ENCODE measurements around the gene TAC4. TPM values are rescaled to one million over a fixed set of nuclear protein-coding genes. Genes with fewer than 3 reads are reported as not detected.

Gene TAC4
- total and polyA plus RNA-seq, 2 donors (not counting 1 experiment from before 2014, with no cell fraction given), result not detected

DNA sequence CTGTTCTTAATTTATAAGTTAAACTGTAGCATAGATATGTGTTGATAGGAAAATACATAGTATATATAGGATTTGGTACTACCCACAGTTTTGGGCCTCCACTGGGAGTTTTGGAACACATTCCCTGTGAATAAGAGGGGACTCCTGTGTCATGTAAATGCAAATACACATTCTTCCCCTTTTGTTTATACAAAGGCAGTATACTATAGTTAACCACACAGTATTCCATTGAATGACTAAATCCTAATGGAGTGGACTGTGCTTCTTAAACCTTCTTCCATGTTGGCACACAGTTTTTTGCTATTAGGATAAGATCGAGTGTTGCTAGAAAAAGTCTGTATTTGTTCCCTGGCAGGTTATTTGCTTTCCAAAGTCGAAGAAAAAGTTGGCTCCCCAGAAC, 22.2 kb downstream of the TAC4 start:
- no peak for DNase-seq
- no peak for TF ChIP-seq EZH2 (IDR thresholded peaks at IDR 0.05; ENCODE audit: borderline replicate concordance, insufficient read depth, low read depth, low read length, poor library complexity, severe bottlenecking)
- TF ChIP-seq, protein P1, sequence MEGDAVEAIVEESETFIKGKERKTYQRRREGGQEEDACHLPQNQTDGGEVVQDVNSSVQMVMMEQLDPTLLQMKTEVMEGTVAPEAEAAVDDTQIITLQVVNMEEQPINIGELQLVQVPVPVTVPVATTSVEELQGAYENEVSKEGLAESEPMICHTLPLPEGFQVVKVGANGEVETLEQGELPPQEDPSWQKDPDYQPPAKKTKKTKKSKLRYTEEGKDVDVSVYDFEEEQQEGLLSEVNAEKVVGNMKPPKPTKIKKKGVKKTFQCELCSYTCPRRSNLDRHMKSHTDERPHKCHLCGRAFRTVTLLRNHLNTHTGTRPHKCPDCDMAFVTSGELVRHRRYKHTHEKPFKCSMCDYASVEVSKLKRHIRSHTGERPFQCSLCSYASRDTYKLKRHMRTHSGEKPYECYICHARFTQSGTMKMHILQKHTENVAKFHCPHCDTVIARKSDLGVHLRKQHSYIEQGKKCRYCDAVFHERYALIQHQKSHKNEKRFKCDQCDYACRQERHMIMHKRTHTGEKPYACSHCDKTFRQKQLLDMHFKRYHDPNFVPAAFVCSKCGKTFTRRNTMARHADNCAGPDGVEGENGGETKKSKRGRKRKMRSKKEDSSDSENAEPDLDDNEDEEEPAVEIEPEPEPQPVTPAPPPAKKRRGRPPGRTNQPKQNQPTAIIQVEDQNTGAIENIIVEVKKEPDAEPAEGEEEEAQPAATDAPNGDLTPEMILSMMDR (IDR thresholded peaks at IDR 0.05), result no peak
- H3K27ac ChIP-seq (ENCODE audit: low read length in 2 of 2), result no peak overlapping the region
- no peaks in the 10 kb centered on the region for H3K79me2 ChIP-seq (ENCODE audit: control insufficient read depth, insufficient read depth, low read length)
- no peak overlapping the region for H2AFZ ChIP-seq (ENCODE audit: insufficient read depth, low read depth, low read length, poor library complexity, severe bottlenecking)
- H3K4me1 ChIP-seq (ENCODE audit: control insufficient read depth in 2 of 2, insufficient read depth in 2 of 2, low read length in 2 of 2), result no peaks in the 10 kb centered on the region
- Mint-ChIP-seq H3K4me3 (no peak overlapping the region), H3K27me3 (no peaks in the 10 kb centered on the region), H3K4me1 (no peaks in the 10 kb centered on the region), H3K9me3 (ENCODE audit: insufficient read depth) (no peaks in the 10 kb centered on the region), H3K27ac (no peak overlapping the region)
- H3K4me2 ChIP-seq (replicated peaks; ENCODE audit: low read depth, low read length, poor library complexity, severe bottlenecking), result no peak overlapping the region
- WGBS (ENCODE audit: insufficient coverage), result 100% methylated on average over 2 of the region's 2 CpGs
- intact Hi-C loops (cut with micrococcal nuclease), result no loop called here
- no peaks in the 10 kb centered on the region for H4K20me1 ChIP-seq (ENCODE audit: control insufficient read depth, insufficient read depth, low read length, poor library complexity, severe bottlenecking)
- H3K4me3 ChIP-seq (ENCODE audit: control extremely low read depth in 1 of 5, extremely low read depth in 1 of 5, insufficient read depth in 1 of 5, low read depth in 2 of 5, low read length in 4 of 5), result no peak overlapping the region
- ChIA-PET CTCF (no interaction called here), POLR2A (no interaction called here)
- no peak overlapping the region for H3K9ac ChIP-seq (ENCODE audit: low read length)
- H3K36me3 ChIP-seq (replicated peaks in 1 of 2; ENCODE audit: control extremely low read depth in 1 of 2, control insufficient read depth in 1 of 2, extremely low read depth in 1 of 2, insufficient read depth in 2 of 2, low read length in 1 of 2), result peaks cover 18 to 89% of the 10 kb centered on the region in 2 experiments
- H3K27me3 ChIP-seq (replicated peaks in 1 of 4; ENCODE audit: control extremely low read depth in 1 of 4, control insufficient read depth in 3 of 4, insufficient read depth in 4 of 4, low read length in 3 of 4), result no peaks in the 10 kb centered on the region
- ATAC-seq (ENCODE audit: low read depth), result no peak
- no peaks in the 10 kb centered on the region for H3K9me3 ChIP-seq (ENCODE audit: control extremely low read depth in 1 of 3, control insufficient read depth in 2 of 3, insufficient read depth in 1 of 3, low read length in 2 of 3)

DNA sequence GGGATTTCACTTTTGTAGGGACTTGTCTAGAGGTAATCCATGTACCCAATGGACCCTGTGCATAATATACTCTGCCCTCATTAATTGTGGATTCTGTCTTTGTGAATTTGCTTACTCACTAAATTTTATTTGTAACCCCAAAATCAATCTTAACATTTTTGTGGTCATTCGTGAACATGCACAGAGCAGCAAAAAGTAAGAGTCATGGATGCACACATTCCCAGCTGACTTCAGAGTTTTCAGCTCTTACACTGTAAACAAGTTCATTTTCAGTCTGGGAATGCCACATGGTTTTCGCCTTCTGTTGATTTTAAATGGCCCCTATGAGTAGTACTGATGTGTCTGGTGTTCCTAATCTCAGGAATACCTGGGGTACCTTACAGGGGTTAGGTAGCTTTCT, 24.3 kb downstream of the TAC4 start:
- peaks cover 18 to 89% of the 10 kb centered on the region in 2 experiments for H3K36me3 ChIP-seq (replicated peaks in 1 of 2; ENCODE audit: control extremely low read depth in 1 of 2, control insufficient read depth in 1 of 2, extremely low read depth in 1 of 2, insufficient read depth in 2 of 2, low read length in 1 of 2)
- ChIA-PET CTCF (no interaction called here), POLR2A (no interaction called here)
- no peak overlapping the region for H3K4me2 ChIP-seq (replicated peaks; ENCODE audit: low read depth, low read length, poor library complexity, severe bottlenecking)
- ATAC-seq (ENCODE audit: low read depth) (no peak), DNase-seq (no peak)
- no peaks in the 10 kb centered on the region for H3K79me2 ChIP-seq (ENCODE audit: control insufficient read depth, insufficient read depth, low read length)
- H3K27ac Mint-ChIP-seq, result no peak overlapping the region
- TF ChIP-seq, protein P1 (IDR thresholded peaks at IDR 0.05), result no peak
- no peak for TF ChIP-seq EZH2 (IDR thresholded peaks at IDR 0.05; ENCODE audit: borderline replicate concordance, insufficient read depth, low read depth, low read length, poor library complexity, severe bottlenecking)
- intact Hi-C loops (cut with micrococcal nuclease), result no loop called here
- H3K27me3 ChIP-seq (replicated peaks in 1 of 4; ENCODE audit: control extremely low read depth in 1 of 4, control insufficient read depth in 3 of 4, insufficient read depth in 4 of 4, low read length in 3 of 4), result no peaks in the 10 kb centered on the region
- no peaks in the 10 kb centered on the region for H3K27me3 Mint-ChIP-seq
- no peak overlapping the region for H3K4me3 ChIP-seq (ENCODE audit: control extremely low read depth in 1 of 5, extremely low read depth in 1 of 5, insufficient read depth in 1 of 5, low read depth in 2 of 5, low read length in 4 of 5)
- H3K9ac ChIP-seq (ENCODE audit: low read length), result no peak overlapping the region
- H2AFZ ChIP-seq (ENCODE audit: insufficient read depth, low read depth, low read length, poor library complexity, severe bottlenecking), result no peak overlapping the region
- no peaks in the 10 kb centered on the region for H3K9me3 ChIP-seq (ENCODE audit: control extremely low read depth in 1 of 3, control insufficient read depth in 2 of 3, insufficient read depth in 1 of 3, low read length in 2 of 3)
- 100% methylated on average over 2 of the region's 2 CpGs for WGBS (ENCODE audit: insufficient coverage)
- no peaks in the 10 kb centered on the region for H3K4me1 Mint-ChIP-seq
- H3K4me3 Mint-ChIP-seq, result no peak overlapping the region
- no peaks in the 10 kb centered on the region for H3K9me3 Mint-ChIP-seq (ENCODE audit: insufficient read depth)
- no peak overlapping the region for H3K27ac ChIP-seq (ENCODE audit: low read length in 2 of 2)
- no peaks in the 10 kb centered on the region for H3K4me1 ChIP-seq (ENCODE audit: control insufficient read depth in 2 of 2, insufficient read depth in 2 of 2, low read length in 2 of 2)
- no peaks in the 10 kb centered on the region for H4K20me1 ChIP-seq (ENCODE audit: control insufficient read depth, insufficient read depth, low read length, poor library complexity, severe bottlenecking)

Data from B cell (primary cell).